ENCODE measurements around the gene FABP7.

Gene FABP7

DNA sequence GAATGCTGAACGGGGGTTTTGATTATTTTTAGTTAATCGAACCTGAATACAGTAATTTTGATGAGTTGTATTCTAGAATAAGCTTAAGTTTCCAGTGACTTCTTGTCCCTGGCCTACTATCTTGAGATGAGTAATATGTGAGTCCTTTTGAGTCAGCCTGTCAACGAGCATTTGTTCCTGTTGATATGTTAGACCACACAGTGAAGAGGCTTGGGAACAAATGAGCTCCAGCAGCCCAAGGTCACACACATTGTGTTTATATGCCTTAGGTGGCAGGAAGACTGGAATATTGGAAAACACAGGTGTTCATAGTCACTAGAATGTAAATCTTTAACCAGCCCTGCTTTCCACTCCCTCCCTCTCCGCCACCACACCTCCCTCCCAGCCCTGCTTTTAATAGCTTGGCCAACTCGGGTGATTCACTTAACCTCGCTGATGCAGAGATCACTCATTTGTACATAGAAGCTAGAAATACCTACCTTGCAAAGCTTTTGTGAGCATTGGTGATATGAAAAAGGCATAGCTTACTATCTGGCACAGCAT lies 18.7 kb downstream of the FABP7 start:
- no peak for DNase-seq (ENCODE audit: low read depth, low spot score)

DNA sequence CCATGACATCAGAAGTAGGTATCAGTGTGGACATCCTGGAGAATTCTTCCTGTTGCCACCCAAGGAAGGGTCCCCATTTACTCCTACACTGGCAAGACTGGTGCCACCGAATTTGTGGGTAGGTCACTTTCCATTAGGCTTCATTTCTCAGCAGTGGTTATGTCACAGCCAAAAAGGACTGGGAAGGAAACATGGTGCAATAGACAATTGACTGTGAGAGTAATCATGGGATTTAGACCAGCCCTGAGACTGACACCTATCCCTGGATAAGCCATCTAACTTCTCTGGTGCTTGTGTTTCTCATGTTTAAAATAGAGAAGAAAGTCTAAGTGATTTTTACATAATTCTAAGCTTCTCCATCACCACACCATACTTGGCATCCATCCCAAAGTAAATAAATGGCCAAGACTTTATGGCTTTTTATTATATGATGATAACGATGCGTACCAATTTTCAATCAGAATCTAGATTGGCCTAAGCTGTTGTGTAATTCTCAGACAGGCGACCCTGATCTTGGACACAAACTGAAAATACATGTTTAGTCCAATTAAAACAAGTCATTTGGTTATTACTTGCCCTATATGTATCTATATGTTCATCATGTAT lies 19.7 kb downstream of the FABP7 start:
- DNase-seq (ENCODE audit: low read depth, low spot score) = no peak

DNA sequence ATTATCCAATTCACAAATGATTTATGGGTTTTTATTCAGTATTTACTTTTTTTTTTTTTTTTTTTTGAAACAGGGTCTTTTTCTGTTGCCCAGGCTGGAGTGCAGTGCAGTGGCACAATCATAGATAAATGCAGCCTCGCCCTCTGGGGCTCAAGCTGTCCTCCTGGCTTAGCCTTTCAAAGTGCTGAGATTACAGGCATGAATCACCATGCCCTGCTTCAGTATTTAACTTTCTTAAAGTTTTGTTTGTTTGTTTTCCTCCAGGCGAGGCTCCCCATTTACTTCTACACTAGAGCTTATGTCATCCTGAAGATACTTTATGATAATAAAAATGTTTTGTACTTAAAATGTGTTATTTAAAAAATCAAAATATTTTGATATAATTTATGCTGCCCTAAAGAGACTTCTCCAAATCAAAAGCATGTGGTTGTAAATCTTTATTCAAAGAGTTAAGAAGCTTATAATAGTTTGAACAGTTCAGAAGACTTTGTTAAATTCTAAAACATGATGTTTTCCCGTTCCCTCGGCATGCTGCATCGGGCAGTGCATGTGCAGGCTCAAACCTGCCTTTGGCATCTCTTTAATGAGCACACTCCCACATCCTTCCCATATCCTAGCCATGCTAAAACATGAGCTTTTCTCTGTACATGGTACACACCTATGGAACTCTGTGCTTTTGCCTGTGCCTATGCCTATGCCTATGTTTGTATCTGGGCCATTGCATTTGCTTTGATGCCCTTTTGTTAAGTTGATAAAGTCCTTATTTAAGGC lies 20.6 kb downstream of the FABP7 start:
- no peak for DNase-seq (ENCODE audit: low read depth, low spot score)

DNA sequence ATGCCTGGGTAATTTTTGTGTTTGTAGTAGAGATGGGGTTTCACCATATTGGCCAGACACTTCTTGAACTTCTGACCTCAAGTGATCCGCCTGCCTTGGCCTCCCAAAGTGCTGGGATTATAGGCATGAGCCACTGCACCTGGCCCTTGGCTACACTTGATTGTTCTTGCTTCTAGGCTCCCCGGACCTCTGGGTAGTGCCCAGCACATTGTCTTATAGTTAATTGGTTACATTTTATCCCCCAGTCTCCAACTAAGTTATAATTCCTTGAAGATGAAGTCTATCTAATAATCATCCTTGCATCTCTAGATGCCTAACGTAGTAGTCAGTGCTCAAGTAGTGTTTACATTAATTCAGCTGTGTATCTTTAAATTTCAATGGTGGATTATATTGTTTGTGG lies 21.4 kb downstream of the FABP7 start:
- no peak for DNase-seq (ENCODE audit: low read depth, low spot score)

DNA sequence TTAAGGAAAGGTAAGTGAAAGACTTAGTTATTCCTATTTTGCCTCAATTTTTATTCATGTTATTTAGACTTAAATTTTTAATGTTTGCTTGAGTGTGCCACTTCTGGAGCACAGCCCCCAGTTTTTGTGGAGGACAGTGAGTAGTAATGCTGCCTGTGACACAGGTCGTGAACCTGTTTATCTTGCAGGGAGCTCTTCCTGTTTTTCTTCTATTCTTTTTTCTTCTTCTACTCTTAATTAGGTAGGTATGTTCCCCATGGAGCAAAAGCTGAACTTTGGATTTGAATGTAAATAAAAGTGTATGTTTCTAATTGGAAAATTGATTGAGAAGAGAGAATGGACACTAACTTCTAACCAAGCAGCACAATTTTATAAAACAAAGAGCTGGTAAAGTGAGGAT lies 21.9 kb downstream of the FABP7 start:
- no peak for DNase-seq (ENCODE audit: low read depth, low spot score)

DNA sequence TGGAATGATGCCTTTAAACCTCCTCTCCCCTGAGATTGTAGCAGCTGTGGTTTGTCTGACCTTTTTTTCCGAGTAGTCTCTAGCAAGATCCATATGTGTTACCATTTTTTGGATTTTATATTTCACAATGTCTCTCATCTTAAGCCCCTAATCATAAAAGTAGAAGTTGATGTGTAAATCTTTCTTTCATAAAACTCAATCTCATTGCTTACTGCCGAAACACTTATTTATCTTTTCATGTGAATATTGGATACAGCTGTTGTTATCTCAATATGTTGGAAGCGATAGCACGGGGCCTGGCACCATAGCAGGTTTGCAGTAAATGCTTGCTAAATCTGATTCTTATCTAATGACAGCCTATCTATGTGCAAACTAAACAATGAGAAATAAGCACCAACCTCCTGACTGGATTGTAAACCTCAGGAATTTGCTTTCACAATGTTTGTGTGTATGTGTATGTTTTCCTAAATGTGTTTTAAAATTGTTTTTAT lies 23.7 kb downstream of the FABP7 start:
- DNase-seq (ENCODE audit: low read depth, low spot score) = no peak

DNA sequence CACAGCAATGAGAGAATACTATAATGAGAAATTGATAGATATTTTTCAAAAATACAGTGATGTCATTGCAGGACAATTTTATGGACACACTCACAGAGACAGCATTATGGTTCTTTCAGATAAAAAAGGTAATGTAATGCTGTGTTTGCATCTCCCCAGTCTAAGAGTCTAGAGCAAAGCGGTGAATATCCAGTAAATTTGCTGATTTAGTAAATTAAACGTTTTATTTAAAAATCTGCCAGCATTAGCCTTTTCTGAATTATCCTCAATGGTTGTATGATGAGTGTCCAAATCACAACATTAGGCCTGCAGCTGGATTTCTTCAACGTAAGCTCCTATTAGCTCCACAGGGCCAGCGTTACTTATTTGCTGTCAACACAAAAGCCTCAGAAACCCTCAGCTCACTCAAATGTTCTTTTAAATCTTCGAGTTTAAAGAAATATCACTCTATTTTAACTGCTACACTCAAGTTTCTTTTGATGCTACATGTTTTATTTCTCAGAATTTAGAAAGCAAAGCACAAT lies 25.5 kb downstream of the FABP7 start:
- DNase-seq (ENCODE audit: low read depth, low spot score) = no peak

DNA sequence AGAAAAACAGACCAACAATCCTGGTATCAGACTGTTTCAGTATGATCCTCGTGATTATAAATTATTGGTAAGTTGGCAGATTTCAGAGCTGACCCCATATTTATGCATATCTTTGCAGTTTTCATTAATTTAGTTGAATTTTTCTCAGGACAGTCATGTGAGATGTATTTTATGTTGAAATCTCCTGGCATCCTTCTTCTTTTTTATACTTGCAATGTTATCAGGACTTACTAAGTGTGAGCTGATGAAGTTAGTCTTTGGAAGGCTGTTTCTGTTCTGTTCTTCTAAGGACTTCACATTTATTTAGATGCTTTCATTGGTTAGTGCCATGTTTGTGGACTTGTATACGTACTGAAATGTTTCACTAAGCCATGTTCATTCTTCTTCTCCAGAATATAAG lies 26.8 kb downstream of the FABP7 start:
- DNase-seq (ENCODE audit: low read depth, low spot score) = no peak

DNA sequence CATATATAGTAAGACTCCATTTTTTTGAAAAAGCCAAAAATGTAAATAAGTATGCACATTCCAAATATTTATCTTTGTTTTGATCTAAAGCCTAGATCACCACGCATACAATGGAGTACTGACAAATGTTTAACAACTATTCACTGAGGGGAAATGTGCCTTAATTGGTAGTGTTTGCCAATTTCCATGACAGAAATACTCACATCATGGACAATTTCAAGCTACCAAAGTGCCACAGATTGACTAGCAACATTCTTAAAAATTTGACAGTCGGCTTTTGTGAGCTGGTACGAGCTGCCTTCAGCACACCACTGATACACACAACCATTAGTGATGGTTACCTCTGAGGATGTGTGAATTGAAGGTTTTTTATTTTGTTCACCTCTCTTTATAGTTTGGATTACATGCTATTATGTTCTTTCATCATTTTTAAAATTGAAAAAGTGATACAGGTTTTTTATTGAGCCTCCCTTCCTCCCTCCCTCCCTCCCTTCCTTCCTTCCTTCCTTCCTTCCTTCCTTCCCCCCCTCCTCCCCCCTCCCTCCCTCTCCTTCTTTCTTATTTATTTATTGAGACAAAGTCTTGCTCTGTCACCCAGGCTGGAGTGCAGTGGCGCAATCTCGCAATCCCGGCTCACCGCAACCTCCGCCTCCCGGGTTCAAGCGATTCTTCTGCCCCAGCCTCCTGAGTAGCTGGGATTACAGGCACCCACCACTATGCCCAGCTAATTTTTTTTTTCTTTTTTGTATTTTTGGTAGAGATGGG lies 28.8 kb downstream of the FABP7 start:
- DNase-seq (ENCODE audit: low read depth, low spot score) = no peak

DNA sequence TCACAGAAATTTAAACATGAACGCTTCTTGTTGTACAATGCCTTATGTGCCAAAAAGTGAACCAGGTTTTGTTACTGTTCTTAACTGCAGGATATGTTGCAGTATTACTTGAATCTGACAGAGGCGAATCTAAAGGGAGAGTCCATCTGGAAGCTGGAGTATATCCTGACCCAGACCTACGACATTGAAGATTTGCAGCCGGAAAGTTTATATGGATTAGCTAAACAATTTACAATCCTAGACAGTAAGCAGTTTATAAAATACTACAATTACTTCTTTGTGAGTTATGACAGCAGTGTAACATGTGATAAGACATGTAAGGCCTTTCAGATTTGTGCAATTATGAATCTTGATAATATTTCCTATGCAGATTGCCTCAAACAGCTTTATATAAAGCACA lies 29.5 kb downstream of the FABP7 start:
- DNase-seq (ENCODE audit: low read depth, low spot score) = no peak

DNA sequence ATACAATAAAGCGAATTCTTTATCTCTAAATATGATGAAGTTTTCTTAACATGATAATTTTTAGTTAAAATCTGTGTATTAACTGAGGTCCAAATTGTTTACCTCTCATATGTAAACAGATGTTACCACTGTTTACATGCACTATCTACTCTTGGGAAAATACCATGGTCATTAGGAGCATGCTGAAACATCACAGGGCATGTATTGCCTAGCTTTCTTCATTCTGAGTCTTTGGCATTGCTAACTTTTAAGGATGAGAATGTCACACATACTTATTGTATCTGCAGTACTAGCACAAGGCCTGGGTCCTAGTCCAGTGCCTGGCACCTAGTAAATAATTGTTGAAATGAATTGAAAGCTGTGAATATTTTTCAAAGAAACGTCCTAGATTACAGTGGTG lies 30.2 kb downstream of the FABP7 start:
- no peak for DNase-seq (ENCODE audit: low read depth, low spot score)

DNA sequence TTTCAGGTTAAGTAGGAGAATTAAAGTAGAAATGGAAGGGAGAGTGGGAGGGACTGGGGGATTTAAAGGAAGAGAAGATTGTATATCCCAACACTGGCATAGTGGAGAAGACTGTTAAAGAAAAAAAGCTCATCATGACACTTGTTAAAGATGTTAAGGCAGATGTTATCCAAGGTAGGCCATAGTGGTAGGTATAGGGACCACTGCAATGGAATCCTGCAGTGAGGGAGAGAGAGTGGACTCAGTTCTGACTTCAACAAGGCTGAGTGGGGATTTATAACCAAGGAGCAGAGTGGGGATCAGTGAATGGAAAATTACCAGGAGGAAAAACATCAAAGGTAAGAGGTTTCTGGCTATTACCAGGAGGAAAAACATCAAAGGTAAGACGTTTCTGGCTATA lies 30.7 kb downstream of the FABP7 start:
- no peak for DNase-seq (ENCODE audit: low read depth, low spot score)

DNA sequence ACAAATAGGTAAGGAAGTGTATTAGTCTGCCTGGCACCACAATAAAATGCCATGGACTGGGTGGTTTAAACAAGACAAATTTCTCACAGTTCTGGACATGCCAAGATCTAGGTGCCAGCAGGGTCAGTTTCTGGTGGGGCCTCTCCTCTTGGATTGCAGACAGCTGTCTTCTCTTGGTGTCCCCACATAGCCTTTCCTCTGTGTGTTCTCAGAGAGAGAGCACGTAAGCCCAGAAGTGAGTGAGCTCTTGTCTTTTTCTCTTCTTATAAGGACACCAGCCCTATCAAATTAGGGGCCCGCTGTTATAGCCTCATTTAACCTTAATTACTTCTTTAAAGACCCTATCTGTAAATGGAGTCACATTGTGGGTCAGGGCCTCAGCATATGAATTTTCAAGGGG lies 37.8 kb downstream of the FABP7 start:
- no peak for DNase-seq (ENCODE audit: low read depth, low spot score)

DNA sequence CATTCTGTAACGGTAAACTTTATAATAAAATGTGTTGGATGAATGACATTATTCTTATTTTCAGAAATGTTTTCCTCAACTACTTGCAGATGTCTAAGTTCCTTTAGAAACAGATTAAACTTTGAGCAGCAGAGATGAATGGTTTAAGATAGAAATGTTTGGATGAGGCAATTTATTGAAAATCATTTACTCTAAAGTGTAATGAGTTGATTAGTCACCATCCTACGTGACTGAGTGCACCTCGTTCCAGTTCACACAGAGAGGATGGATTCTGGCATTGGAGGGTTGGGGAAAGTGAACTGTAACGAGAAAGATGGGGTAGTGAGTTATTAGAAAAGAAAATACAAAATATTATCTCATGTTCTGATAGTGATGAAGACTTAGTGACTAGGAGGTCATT lies 38.2 kb downstream of the FABP7 start:
- no peak for DNase-seq (ENCODE audit: low read depth, low spot score)

DNA sequence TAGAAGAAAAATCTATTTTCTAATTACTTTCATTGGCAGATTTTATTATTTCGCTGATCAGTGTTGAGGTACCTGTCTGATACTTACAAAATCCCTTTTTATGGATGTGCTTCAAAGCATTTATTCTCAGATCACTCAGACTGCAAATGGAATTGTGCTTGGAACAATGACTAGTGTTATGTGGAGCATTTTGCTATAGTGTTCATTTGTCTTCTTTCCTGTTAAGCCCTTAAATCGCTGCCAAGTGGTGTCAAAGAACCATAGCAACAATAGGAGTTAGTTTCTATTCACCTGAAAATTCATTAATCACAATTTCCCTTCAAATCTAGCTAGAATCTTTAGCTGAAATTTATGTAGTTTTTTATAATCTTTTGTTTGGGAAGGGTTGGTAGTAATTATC lies 39.4 kb downstream of the FABP7 start:
- no peak for DNase-seq (ENCODE audit: low read depth, low spot score)

DNA sequence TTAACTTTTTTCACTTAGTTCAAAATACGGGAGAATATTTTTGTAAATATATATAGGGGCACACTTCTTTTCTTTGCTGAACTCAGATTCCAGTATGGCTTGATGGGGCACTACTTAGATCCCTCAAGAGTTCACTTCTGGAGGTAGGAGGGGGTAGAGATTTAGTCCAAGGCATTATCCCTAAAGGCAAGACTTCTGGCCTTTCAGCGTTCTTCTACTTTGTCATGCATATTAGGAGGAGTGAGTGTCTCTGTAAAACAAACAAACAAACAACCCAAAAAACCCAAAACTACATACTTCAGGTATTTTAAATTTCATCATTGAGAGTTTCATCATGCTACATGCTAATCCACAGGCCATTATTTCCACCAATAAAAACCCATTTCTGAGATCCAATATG lies 41.6 kb downstream of the FABP7 start:
- no peak for DNase-seq (ENCODE audit: low read depth, low spot score)

DNA sequence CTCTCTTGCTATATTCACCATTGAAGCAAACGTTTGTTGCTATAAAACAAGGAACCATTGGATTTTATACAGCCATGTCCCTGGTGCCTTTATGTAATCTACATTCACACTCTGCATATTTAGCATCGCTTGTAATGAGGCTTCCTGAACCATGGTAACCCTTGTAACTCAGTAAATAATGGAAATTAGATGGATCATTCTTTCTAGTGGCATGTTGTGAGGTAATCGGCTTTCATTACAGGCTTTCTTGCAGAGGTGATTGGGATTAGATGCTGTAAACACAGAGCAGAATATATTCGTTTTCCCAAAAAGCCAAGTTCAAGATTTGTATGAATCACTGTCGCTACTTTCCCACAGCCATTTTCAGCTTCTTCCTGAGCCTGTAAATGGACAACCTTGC lies 45.6 kb downstream of the FABP7 start:
- DNase-seq (ENCODE audit: low read depth, low spot score) = no peak

DNA sequence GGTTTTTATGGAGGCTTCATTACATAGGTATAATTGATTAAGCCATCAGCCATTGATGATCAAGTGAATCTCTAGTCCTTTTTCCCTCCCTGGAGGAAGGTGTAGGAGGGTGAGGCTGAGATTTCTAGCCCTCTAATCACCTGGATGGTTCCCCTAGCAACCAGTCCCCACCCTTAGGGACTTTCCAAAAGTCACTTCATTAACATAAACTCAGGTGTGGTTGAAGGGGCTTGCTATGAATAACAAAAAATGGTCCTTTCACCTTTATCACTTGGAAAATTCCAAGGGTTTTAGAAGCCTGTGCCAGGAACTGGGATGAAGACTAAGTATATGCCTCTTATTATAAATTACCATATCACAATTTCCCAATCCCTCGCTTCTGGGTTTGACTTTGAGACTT lies 49.9 kb downstream of the FABP7 start:
- DNase-seq (ENCODE audit: low read depth, low spot score) = no peak

DNA sequence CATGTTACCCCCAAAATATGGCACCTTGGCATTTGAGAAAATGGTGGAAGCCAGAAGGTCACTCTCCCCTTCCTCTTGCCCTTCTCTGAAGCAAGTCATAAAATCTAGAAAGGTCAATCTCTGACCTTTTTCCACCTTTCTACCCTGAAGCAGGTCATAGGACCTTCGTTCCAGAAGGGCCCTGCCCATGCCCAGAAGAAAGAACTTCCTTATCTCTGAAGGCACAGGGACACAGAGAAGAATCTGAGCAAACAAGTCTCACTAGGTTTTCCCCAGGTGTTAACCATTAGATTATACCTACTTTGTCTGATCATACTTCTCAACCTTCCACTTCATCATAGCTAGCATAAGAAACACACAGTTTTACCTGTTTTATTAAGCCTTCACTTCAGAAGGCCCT lies 52.0 kb downstream of the FABP7 start:
- DNase-seq (ENCODE audit: low read depth, low spot score) = no peak

DNA sequence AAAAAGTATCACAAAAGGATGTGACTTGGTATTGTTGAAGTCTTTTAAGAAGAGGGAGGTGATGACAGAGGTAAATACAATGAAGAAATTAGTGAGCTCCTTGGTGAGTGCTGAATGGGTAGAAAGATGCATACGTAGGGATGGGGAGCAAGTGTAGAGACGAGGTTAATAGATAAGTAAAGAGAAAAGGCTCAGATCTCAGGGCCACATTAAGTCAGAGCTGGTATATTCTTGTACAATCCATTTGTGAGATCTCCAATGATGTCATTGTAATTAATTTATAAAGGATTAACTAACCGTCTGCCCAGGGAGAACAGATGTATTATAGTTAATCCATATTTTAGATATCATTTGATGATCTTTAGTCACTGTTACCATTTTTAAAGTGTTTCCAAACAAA lies 52.9 kb downstream of the FABP7 start:
- no peak for DNase-seq (ENCODE audit: low read depth, low spot score)

DNA sequence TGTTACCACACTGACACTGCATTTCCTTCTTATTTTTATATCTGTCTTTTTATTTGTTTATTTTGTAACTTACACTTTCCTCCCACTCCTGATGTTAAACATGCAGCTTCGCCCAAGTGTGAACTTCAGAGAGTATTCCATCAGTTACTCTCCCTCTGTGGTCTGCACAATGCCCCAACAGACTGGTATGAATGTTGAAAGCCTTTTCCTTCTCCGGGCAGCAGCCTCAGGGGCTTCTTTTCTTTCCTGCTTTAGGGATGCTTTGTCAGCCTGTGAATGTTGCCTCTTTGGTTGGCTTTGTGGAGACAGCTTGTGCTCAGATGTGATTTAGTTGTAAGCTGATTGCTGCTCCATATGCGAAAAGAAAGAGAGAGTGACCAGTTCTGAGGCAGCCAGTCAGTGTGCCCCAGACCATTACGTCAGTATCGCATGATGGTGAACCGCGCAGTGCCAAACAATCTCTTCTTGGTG lies 53.5 kb downstream of the FABP7 start:
- DNase-seq (ENCODE audit: low read depth, low spot score) = no peak

Measured in activated CD4-positive, CD25-positive, alpha-beta regulatory T cell treated with anti-CD3 and anti-CD28 coated beads, Interleukin-2, amount 50 U/mL, for 16 hours (primary cell).